HepG2 (cell line): ENCODE data around the gene COL9A3. TPM values are rescaled to one million over a fixed set of nuclear protein-coding genes. Genes with fewer than 3 reads are reported as not detected.

ENCODE experiments used
- ARNT2 ChIP-seq: sonication (generic); formaldehyde crosslinking; IDR thresholded peaks from 2 replicates; pipeline ENCODE4 v1.8.0; 2022; ENCODE audit warnings: mild to moderate bottlenecking, low read depth, missing genetic modification reagents, moderate library complexity
- ESRRA ChIP-seq: sonication (generic); formaldehyde crosslinking; IDR thresholded peaks from 2 replicates; pipeline ENCODE4 v1.5.1; 2020; ENCODE audit warnings: mild to moderate bottlenecking, low read depth, missing genetic modification reagents
- KDM1A ChIP-seq: IDR thresholded peaks from 2 replicates; pipeline ENCODE4 v1.6.1; 2016; ENCODE audit warnings: missing compliant biosample characterization
- SAFB2 ChIP-seq: sonication (generic); formaldehyde crosslinking; IDR thresholded peaks from 2 replicates; pipeline ENCODE4 v1.5.1; 2020; ENCODE audit warnings: missing genetic modification reagents, low read depth, mild to moderate bottlenecking, borderline replicate concordance
- TGIF2 ChIP-seq: IDR thresholded peaks from 2 replicates; pipeline ENCODE4 v1.6.1; 2016; ENCODE audit warnings: control low read depth, missing compliant biosample characterization
- ZNF646 ChIP-seq: sonication (generic); formaldehyde crosslinking; IDR thresholded peaks from 2 replicates; pipeline ENCODE4 v1.9.0; 2021; ENCODE audit warnings: mild to moderate bottlenecking, missing genetic modification reagents
- polyA plus RNA-seq, 8 experiments: library from polyadenylated mRNA; depleted of rRNA in 3 of 8; stranded (reverse) in 7 of 8; unstranded in 1 of 8; fragments of >200 nt; fragmentation: Illumina TruSeq in 4 of 8; extraction: Trizol in 4 of 8; gene quantifications; 2 replicates each; pipeline versions ENCODE4 v1.2.1 to v1.2.3, GENCODE V29; 2011 to 2016; ENCODE audit warnings: low read depth in 4 of 8, missing spikeins in 1 of 8, mixed read lengths in 1 of 8; ENCODE audit not compliant: insufficient read depth in 1 of 8
- total RNA-seq, 5 experiments: library from RNA; depleted of rRNA; stranded (reverse); fragments of >200 nt; fragmentation: Illumina TruSeq; extraction: Trizol; gene quantifications; 2 replicates each; pipeline ENCODE4 v1.2.3, GENCODE V29; 2016; ENCODE audit warnings: low read depth in 1 of 5
- TF ChIP-seq, protein P1 (sequence below), 2 experiments: fragments of 450-650 bp in 1 of 2; sonication (generic) in 1 of 2; formaldehyde crosslinking in 1 of 2; IDR thresholded peaks; 2 replicates each; pipeline versions ENCODE4 v1.6.1 to v1.8.0; 2016 to 2022; ENCODE audit warnings: antibody characterized with exemption in 1 of 2, mild to moderate bottlenecking in 1 of 2, missing genetic modification reagents in 1 of 2
- TF ChIP-seq, protein P2 (sequence below): fragments of 450-650 bp; IDR thresholded peaks from 2 replicates; pipeline ENCODE4 v1.6.1; 2017
- TF ChIP-seq, protein P3 (sequence below): sonication (generic); formaldehyde crosslinking; IDR thresholded peaks from 2 replicates; pipeline ENCODE4 v1.5.0; 2020; ENCODE audit warnings: mild to moderate bottlenecking, missing genetic modification reagents

Gene COL9A3
- total and polyA plus RNA-seq, 2 of the 13 experiments (the other 11 are each of a cell fraction or from before 2014, with no cell fraction given): 155 to 204 TPM

- TF ChIP-seq, protein P1, sequence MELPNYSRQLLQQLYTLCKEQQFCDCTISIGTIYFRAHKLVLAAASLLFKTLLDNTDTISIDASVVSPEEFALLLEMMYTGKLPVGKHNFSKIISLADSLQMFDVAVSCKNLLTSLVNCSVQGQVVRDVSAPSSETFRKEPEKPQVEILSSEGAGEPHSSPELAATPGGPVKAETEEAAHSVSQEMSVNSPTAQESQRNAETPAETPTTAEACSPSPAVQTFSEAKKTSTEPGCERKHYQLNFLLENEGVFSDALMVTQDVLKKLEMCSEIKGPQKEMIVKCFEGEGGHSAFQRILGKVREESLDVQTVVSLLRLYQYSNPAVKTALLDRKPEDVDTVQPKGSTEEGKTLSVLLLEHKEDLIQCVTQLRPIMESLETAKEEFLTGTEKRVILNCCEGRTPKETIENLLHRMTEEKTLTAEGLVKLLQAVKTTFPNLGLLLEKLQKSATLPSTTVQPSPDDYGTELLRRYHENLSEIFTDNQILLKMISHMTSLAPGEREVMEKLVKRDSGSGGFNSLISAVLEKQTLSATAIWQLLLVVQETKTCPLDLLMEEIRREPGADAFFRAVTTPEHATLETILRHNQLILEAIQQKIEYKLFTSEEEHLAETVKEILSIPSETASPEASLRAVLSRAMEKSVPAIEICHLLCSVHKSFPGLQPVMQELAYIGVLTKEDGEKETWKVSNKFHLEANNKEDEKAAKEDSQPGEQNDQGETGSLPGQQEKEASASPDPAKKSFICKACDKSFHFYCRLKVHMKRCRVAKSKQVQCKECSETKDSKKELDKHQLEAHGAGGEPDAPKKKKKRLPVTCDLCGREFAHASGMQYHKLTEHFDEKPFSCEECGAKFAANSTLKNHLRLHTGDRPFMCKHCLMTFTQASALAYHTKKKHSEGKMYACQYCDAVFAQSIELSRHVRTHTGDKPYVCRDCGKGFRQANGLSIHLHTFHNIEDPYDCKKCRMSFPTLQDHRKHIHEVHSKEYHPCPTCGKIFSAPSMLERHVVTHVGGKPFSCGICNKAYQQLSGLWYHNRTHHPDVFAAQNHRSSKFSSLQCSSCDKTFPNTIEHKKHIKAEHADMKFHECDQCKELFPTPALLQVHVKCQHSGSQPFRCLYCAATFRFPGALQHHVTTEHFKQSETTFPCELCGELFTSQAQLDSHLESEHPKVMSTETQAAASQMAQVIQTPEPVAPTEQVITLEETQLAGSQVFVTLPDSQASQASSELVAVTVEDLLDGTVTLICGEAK (IDR thresholded peaks at IDR 0.05): no peak
- TF ChIP-seq, protein P1 (CRISPR knock-in tag; IDR thresholded peaks at IDR 0.05): peak; percentile 91
- TF ChIP-seq ESRRA (CRISPR knock-in tag) (peak; percentile 84; the same call in 1 of the 2 replicates), ARNT2 (CRISPR knock-in tag) (peak; percentile 96), TGIF2 (CRISPR knock-in tag) (peak; percentile 95), ZNF646 (0 out of 2 replicates have a peak, but pooled peaks have one; percentile 15), SAFB2 (CRISPR knock-in tag) (peak; percentile 86), KDM1A (CRISPR knock-in tag) (peak; percentile 89)
- TF ChIP-seq, protein P2, sequence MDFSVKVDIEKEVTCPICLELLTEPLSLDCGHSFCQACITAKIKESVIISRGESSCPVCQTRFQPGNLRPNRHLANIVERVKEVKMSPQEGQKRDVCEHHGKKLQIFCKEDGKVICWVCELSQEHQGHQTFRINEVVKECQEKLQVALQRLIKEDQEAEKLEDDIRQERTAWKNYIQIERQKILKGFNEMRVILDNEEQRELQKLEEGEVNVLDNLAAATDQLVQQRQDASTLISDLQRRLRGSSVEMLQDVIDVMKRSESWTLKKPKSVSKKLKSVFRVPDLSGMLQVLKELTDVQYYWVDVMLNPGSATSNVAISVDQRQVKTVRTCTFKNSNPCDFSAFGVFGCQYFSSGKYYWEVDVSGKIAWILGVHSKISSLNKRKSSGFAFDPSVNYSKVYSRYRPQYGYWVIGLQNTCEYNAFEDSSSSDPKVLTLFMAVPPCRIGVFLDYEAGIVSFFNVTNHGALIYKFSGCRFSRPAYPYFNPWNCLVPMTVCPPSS: no peak
- TF ChIP-seq, protein P3, sequence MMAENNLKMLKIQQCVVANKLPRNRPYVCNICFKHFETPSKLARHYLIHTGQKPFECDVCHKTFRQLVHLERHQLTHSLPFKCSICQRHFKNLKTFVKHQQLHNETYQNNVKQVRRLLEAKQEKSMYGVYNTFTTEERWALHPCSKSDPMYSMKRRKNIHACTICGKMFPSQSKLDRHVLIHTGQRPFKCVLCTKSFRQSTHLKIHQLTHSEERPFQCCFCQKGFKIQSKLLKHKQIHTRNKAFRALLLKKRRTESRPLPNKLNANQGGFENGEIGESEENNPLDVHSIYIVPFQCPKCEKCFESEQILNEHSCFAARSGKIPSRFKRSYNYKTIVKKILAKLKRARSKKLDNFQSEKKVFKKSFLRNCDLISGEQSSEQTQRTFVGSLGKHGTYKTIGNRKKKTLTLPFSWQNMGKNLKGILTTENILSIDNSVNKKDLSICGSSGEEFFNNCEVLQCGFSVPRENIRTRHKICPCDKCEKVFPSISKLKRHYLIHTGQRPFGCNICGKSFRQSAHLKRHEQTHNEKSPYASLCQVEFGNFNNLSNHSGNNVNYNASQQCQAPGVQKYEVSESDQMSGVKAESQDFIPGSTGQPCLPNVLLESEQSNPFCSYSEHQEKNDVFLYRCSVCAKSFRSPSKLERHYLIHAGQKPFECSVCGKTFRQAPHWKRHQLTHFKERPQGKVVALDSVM: peak; percentile 76
Measured at GRCh38 chr20:62861726-62862336, 45.0 kb downstream of the COL9A3 start, which contains the start of gene TCFL5 (continued).
